ENCODE measurements around the gene GABBR2. TPM values are rescaled to one million over a fixed set of nuclear protein-coding genes. Genes with fewer than 3 reads are reported as not detected.

The GABBR2 gene
- total and polyA plus RNA-seq, 2 donors (not counting 1 experiment from before 2014, with no cell fraction given), result 0.03 TPM; not detected in 1

GRCh38 chr9:98667005-98667640, 41.6 kb downstream of the GABBR2 start:
- Histone ChIP-seq H3K79me2 (ENCODE audit: control insufficient read depth, insufficient read depth, low read length) (no peaks in the 10 kb centered on the region), H3K4me1 (ENCODE audit: control insufficient read depth in 2 of 2, insufficient read depth in 2 of 2, low read length in 2 of 2) (no peaks in the 10 kb centered on the region), H2AFZ (ENCODE audit: insufficient read depth, low read depth, low read length, poor library complexity, severe bottlenecking) (no peak overlapping the region), H3K27ac (ENCODE audit: low read length in 2 of 2) (no peak overlapping the region), H3K9me3 (ENCODE audit: control extremely low read depth in 1 of 3, control insufficient read depth in 2 of 3, insufficient read depth in 1 of 3, low read length in 2 of 3) (no peaks in the 10 kb centered on the region), H3K36me3 (replicated peaks in 1 of 2; ENCODE audit: control extremely low read depth in 1 of 2, control insufficient read depth in 1 of 2, extremely low read depth in 1 of 2, insufficient read depth in 2 of 2, low read length in 1 of 2) (no peaks in the 10 kb centered on the region), H3K4me3 (ENCODE audit: control extremely low read depth in 1 of 5, extremely low read depth in 1 of 5, insufficient read depth in 1 of 5, low read depth in 2 of 5, low read length in 4 of 5) (no peak overlapping the region), H4K20me1 (ENCODE audit: control insufficient read depth, insufficient read depth, low read length, poor library complexity, severe bottlenecking) (no peaks in the 10 kb centered on the region), H3K4me2 (replicated peaks; ENCODE audit: low read depth, low read length, poor library complexity, severe bottlenecking) (no peak overlapping the region), H3K27me3 (replicated peaks in 1 of 4; ENCODE audit: control extremely low read depth in 1 of 4, control insufficient read depth in 3 of 4, insufficient read depth in 4 of 4, low read length in 3 of 4) (peaks cover 0 to 2% (median 0%) of the 10 kb centered on the region in 4 experiments), H3K9ac (ENCODE audit: low read length) (no peak overlapping the region)
- ChIA-PET CTCF (no interaction called here), POLR2A (no interaction called here)
- Mint-ChIP-seq H3K9me3 (ENCODE audit: insufficient read depth) (peaks cover 5% of the 10 kb centered on the region), H3K27ac (no peak overlapping the region), H3K27me3 (peaks cover 36% of the 10 kb centered on the region), H3K4me3 (no peak overlapping the region), H3K4me1 (no peaks in the 10 kb centered on the region)
- 84% methylated on average over 3 of the region's 4 CpGs for WGBS (ENCODE audit: insufficient coverage)
- no peak for TF ChIP-seq CTCF (IDR thresholded peaks at IDR 0.05)
- no peak for TF ChIP-seq EZH2 (IDR thresholded peaks at IDR 0.05; ENCODE audit: borderline replicate concordance, insufficient read depth, low read depth, low read length, poor library complexity, severe bottlenecking)
- DNase-seq (no peak), ATAC-seq (ENCODE audit: low read depth) (no peak)
- intact Hi-C loops (cut with micrococcal nuclease), result no loop called here

GRCh38 chr9:98665501-98665900, 43.2 kb downstream of the GABBR2 start:
- CTCF ChIA-PET, result interaction anchor here (1.6 kb wide), 1 partner anchor 13 kb away, joined by 3 read pairs; no protein-coding TSS in a partner anchor
- Histone ChIP-seq H3K4me2 (replicated peaks; ENCODE audit: low read depth, low read length, poor library complexity, severe bottlenecking) (no peak overlapping the region), H3K79me2 (ENCODE audit: control insufficient read depth, insufficient read depth, low read length) (no peaks in the 10 kb centered on the region), H3K9ac (ENCODE audit: low read length) (no peak overlapping the region), H3K4me1 (ENCODE audit: control insufficient read depth in 2 of 2, insufficient read depth in 2 of 2, low read length in 2 of 2) (no peaks in the 10 kb centered on the region), H3K27ac (ENCODE audit: low read length in 2 of 2) (no peak overlapping the region), H3K27me3 (replicated peaks in 1 of 4; ENCODE audit: control extremely low read depth in 1 of 4, control insufficient read depth in 3 of 4, insufficient read depth in 4 of 4, low read length in 3 of 4) (peaks cover 0 to 2% (median 0%) of the 10 kb centered on the region in 4 experiments), H3K4me3 (ENCODE audit: control extremely low read depth in 1 of 5, extremely low read depth in 1 of 5, insufficient read depth in 1 of 5, low read depth in 2 of 5, low read length in 4 of 5) (no peak overlapping the region), H4K20me1 (ENCODE audit: control insufficient read depth, insufficient read depth, low read length, poor library complexity, severe bottlenecking) (no peaks in the 10 kb centered on the region), H3K36me3 (replicated peaks in 1 of 2; ENCODE audit: control extremely low read depth in 1 of 2, control insufficient read depth in 1 of 2, extremely low read depth in 1 of 2, insufficient read depth in 2 of 2, low read length in 1 of 2) (no peaks in the 10 kb centered on the region), H2AFZ (ENCODE audit: insufficient read depth, low read depth, low read length, poor library complexity, severe bottlenecking) (no peak overlapping the region), H3K9me3 (ENCODE audit: control extremely low read depth in 1 of 3, control insufficient read depth in 2 of 3, insufficient read depth in 1 of 3, low read length in 2 of 3) (no peaks in the 10 kb centered on the region)
- DNase-seq (no peak), ATAC-seq (ENCODE audit: low read depth) (no peak)
- intact Hi-C loops (cut with micrococcal nuclease), result no loop called here
- H3K9me3 Mint-ChIP-seq (ENCODE audit: insufficient read depth), result no peaks in the 10 kb centered on the region
- TF ChIP-seq CTCF (IDR thresholded peaks at IDR 0.05) (no peak), EZH2 (IDR thresholded peaks at IDR 0.05; ENCODE audit: borderline replicate concordance, insufficient read depth, low read depth, low read length, poor library complexity, severe bottlenecking) (no peak)
- WGBS (ENCODE audit: insufficient coverage), result 50% methylated on average over 2 of the region's 4 CpGs
- POLR2A ChIA-PET, result no interaction called here
- H3K4me1 Mint-ChIP-seq, result no peaks in the 10 kb centered on the region
- H3K4me3 Mint-ChIP-seq, result no peak overlapping the region
- peaks cover 31% of the 10 kb centered on the region for H3K27me3 Mint-ChIP-seq
- no peak overlapping the region for H3K27ac Mint-ChIP-seq

All from B cell (primary cell).